ENCODE data around the gene SNX25. TPM values are rescaled to one million over a fixed set of nuclear protein-coding genes. Genes with fewer than 3 reads are reported as not detected.

SNX25 gene
- total and polyA plus RNA-seq, 10 of the 15 experiments (the other 5 are each of a cell fraction or from before 2014, with no cell fraction given): 11.2 to 117 (median 62.8) TPM

DNA sequence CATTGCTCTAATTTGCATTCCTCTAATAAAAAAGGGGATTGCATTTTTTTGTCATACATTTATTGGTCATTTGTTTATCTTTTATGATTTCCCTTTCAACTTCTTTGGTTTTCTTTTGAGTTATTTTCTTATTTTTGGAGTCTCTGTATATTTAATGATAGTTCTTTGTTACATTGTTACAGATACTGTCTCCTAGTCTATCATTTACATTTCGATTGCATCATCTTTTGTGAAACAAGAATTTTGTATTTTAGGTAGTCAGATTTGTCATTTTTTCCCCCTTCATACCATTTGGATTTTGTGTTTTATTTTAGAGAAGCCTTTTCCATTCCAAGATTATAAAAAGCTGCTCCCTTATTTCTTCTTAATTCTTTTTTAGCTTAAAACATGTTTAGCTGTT lies 37.1 kb downstream of the SNX25 start:
- SMC1A ChIA-PET (ENCODE audit: uncharacterized antibody, unreplicated experiment): interaction anchor here (1.0 to 1.7 kb wide), 5 partner anchors 27 to 63 kb away, joined by 3 to 6 read pairs (median 5); partner anchors contain the start of gene SNX25
- intact Hi-C loops (cut with micrococcal nuclease; ENCODE audit: unreplicated experiment): no loop called here
- H3K79me2 ChIP-seq (ENCODE audit: control insufficient read depth, insufficient read depth, low read length): peaks cover 74% of the 10 kb centered on the region

More for the DNA sequence above, 37.1 kb downstream of the SNX25 start:
- H3K9me3 ChIP-seq (replicated peaks; ENCODE audit: control insufficient read depth, insufficient read depth, low read length): no peaks in the 10 kb centered on the region
- H3K27me3 ChIP-seq (replicated peaks in 1 of 2; ENCODE audit: control insufficient read depth in 2 of 2, insufficient read depth in 2 of 2, low read length in 1 of 2): no peaks in the 10 kb centered on the region
- TF ChIP-seq CHD2 (IDR thresholded peaks at IDR 0.05; ENCODE audit: borderline replicate concordance, low read depth, low read length) (no peak), MTA2 (IDR thresholded peaks at IDR 0.05; ENCODE audit: low read depth) (no peak), EGR1 (IDR thresholded peaks at IDR 0.05; ENCODE audit: borderline replicate concordance in 1 of 2, low read depth in 2 of 2, low read length in 2 of 2) (no peak), SP1 (IDR thresholded peaks at IDR 0.05; ENCODE audit: low read depth, low read length) (no peak), GABPA (IDR thresholded peaks at IDR 0.05; ENCODE audit: low read depth) (no peak), KDM1A (IDR thresholded peaks at IDR 0.05; ENCODE audit: borderline replicate concordance) (no peak), RELA (IDR thresholded peaks at IDR 0.05; ENCODE audit: borderline replicate concordance, partially characterized antibody) (no peak), DPF2 (IDR thresholded peaks at IDR 0.05) (no peak), EZH2 (IDR thresholded peaks at IDR 0.05; ENCODE audit: borderline replicate concordance, control insufficient read depth, low read depth, low read length) (no peak), MYC (IDR thresholded peaks at IDR 0.05; ENCODE audit: insufficient read depth, insufficient read length, insufficient replicate concordance, low read length, severe bottlenecking) (no peak)
- TF ChIP-seq, protein P1, sequence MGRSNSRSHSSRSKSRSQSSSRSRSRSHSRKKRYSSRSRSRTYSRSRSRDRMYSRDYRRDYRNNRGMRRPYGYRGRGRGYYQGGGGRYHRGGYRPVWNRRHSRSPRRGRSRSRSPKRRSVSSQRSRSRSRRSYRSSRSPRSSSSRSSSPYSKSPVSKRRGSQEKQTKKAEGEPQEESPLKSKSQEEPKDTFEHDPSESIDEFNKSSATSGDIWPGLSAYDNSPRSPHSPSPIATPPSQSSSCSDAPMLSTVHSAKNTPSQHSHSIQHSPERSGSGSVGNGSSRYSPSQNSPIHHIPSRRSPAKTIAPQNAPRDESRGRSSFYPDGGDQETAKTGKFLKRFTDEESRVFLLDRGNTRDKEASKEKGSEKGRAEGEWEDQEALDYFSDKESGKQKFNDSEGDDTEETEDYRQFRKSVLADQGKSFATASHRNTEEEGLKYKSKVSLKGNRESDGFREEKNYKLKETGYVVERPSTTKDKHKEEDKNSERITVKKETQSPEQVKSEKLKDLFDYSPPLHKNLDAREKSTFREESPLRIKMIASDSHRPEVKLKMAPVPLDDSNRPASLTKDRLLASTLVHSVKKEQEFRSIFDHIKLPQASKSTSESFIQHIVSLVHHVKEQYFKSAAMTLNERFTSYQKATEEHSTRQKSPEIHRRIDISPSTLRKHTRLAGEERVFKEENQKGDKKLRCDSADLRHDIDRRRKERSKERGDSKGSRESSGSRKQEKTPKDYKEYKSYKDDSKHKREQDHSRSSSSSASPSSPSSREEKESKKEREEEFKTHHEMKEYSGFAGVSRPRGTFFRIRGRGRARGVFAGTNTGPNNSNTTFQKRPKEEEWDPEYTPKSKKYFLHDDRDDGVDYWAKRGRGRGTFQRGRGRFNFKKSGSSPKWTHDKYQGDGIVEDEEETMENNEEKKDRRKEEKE (IDR thresholded peaks at IDR 0.05): no peak
- TF ChIP-seq, protein P2, sequence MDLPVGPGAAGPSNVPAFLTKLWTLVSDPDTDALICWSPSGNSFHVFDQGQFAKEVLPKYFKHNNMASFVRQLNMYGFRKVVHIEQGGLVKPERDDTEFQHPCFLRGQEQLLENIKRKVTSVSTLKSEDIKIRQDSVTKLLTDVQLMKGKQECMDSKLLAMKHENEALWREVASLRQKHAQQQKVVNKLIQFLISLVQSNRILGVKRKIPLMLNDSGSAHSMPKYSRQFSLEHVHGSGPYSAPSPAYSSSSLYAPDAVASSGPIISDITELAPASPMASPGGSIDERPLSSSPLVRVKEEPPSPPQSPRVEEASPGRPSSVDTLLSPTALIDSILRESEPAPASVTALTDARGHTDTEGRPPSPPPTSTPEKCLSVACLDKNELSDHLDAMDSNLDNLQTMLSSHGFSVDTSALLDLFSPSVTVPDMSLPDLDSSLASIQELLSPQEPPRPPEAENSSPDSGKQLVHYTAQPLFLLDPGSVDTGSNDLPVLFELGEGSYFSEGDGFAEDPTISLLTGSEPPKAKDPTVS (IDR thresholded peaks at IDR 0.05; ENCODE audit: low read depth, low read length): no peak
- H3K4me2 ChIP-seq (ENCODE audit: control insufficient read depth, insufficient read depth): no peak overlapping the region
- WGBS (ENCODE audit: insufficient coverage, insufficient replicate concordance, low lambda C conversion rate, missing lambda C conversion rate): 42% methylated on average over 1 of the region's 1 CpG
- RAD21 ChIA-PET (ENCODE audit: unreplicated experiment): interaction anchor here (1.0 to 2.0 kb wide), 2 partner anchors 10 to 17 kb away, joined by 3 to 8 read pairs; no protein-coding TSS in a partner anchor
- no peak overlapping the region for H3K4me3 ChIP-seq
- peaks cover 11% of the 10 kb centered on the region for H3K4me1 ChIP-seq (ENCODE audit: control insufficient read depth, insufficient read depth, low read length)
- FAIRE-seq: no peak
- no peak overlapping the region for H3K27ac ChIP-seq (ENCODE audit: control insufficient read depth, insufficient read depth)
- H2AFZ ChIP-seq (ENCODE audit: control insufficient read depth, low read depth, low read length): no peak overlapping the region
- no peak for DNase-seq (ENCODE audit: low read depth, low spot score)
- POLR2A ChIA-PET: interaction anchor here (0.5 to 1.3 kb wide), 3 partner anchors 14 to 61 kb away, joined by 3 to 7 read pairs (median 5); partner anchors contain the start of gene SNX25
- in situ Hi-C loops (cut with MboI): no loop called here
- H3K36me3 ChIP-seq (ENCODE audit: control insufficient read depth in 2 of 2, insufficient read depth in 2 of 2, low read length in 1 of 2): peaks cover 0 to 10% of the 10 kb centered on the region in 2 experiments
- ATAC-seq: no peak
- BruUV-seq (replicated peaks): no TSS peak
- H3K9ac ChIP-seq (ENCODE audit: control insufficient read depth, insufficient read depth, low read length): no peak overlapping the region
- CTCF ChIA-PET: interaction anchor here (1.4 to 2.1 kb wide), 3 partner anchors 20 to 62 kb away, joined by 5 to 6 read pairs (median 5); no protein-coding TSS in a partner anchor
- H4K20me1 ChIP-seq (ENCODE audit: control insufficient read depth, insufficient read depth): no peaks in the 10 kb centered on the region; the same call in 1 of the 2 replicates
